ENCODE measurements around the gene CSNK2B. TPM values are rescaled to one million over a fixed set of nuclear protein-coding genes. Genes with fewer than 3 reads are reported as not detected.

The CSNK2B gene
- total RNA-seq, 1 donor from 2014 or later: 108 TPM

DNA sequence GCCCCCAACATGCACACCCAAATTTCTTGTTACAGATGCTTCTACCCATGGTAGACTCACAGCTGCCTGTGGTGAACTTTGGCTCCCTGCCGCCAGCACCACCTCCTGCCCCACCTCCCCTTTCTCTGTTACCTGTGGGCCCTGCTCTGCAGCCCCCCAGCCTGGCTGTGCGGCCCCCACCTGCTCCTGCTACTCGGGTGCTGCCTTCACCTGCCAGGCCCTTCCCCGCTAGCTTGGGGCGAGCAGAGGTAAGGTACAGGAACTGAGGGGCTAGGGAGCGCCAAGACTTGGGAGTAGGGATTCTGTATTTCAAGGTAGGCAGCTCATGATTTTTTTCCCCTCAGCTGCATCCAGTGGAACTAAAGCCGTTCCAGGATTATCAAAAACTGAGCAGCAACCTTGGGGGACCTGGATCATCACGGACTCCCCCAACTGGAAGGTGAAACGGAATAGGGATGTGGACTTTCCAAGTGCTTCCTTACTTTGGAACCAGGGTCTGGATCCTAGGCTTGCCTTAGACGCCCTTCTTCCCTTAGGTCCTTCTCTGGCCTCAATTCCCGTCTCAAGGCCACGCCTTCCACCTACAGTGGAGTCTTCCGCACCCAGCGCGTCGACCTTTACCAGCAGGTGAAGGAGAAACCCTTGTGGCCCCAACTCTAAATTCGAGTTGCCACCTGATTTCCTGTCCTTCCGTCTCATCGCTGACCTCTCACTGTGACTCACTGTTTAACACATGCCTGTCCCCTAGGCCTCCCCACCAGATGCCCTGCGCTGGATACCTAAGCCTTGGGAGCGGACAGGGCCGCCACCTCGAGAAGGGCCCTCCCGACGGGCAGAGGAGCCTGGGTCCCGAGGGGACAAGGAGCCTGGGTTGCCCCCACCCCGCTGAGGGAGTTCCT lies 28.9 kb upstream of the CSNK2B start:
- no peak for DNase-seq (ENCODE audit: low spot score)

DNA sequence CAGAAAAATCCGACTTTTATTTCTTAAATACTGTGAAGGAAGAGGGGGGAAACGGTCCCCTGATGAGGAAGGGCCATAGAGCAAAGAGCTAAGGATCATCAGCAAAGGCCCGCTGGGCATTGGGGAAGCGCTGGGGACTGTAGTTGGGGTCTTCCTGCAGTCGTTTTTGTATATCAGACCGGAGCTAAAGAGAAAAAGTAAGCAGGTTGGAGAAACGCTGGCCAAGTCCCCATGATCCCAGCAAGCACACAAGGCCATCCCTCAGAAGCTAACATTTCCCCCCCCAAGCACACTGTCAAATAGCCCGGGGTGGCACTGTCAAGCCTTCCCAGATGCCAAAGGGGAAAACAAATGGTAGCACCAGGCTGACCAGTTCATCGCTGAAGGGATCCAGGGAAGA lies 26.8 kb upstream of the CSNK2B start:
- DNase-seq (ENCODE audit: low spot score): no peak

DNA sequence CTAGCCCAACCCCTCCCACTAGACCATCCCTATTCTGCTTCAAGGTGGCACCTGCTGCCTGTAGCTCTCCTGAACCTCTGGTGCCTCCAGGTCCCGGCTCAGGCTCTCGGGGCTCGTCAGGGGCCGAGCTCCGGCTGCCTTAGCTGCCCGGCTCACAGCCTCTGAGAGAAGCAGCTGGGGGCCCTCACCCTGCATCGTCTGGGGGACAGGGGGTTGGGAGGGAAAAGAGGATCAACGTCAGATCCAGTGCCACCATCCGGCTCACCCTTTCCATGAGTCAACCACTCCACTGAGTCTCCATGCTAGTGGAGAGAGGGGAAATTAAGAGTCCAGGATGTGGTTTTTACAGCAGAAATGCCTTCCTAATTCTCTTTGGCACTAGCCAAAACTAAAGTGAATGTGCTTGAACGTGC lies 26.4 kb upstream of the CSNK2B start:
- DNase-seq (ENCODE audit: low spot score): no peak

DNA sequence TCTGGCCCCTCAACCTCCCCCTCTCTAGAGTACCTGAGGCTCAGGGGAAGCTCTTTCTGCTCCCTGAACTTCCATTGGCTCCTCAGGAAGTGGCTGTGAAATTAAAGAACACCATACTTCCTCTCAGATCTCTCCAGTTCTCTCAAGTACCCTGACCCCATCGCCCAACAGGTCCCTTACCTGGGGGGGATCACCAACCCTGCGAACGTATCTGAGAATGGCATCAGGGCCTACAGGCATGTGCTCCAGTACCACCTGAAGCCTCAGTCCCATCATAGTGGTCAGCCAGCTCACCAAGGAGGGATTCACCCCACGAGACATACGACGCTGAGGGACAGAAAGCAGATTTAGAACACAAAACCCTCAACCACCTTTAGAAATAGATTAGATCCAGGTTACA lies 25.3 kb upstream of the CSNK2B start:
- DNase-seq (ENCODE audit: low spot score): no peak

DNA sequence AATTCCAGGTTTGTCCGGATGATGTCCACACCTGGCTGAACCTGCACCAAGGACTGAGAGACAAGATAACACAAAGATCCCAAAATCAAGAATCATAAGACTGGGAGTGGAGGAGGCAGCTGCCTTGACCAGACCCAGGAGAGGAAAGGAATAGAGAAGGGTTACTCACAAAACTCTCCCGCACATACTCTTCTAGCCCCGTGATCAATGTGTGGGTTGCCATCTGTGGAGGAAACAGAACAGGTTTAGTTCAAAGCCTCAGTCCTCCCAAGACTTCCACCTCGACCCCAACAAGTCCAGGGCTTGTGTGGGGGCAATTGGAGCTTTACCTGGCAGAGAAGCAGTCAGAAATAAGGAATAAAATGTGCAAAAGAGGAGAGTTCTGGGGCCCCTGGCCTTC lies 24.5 kb upstream of the CSNK2B start:
- no peak for DNase-seq (ENCODE audit: low spot score)

DNA sequence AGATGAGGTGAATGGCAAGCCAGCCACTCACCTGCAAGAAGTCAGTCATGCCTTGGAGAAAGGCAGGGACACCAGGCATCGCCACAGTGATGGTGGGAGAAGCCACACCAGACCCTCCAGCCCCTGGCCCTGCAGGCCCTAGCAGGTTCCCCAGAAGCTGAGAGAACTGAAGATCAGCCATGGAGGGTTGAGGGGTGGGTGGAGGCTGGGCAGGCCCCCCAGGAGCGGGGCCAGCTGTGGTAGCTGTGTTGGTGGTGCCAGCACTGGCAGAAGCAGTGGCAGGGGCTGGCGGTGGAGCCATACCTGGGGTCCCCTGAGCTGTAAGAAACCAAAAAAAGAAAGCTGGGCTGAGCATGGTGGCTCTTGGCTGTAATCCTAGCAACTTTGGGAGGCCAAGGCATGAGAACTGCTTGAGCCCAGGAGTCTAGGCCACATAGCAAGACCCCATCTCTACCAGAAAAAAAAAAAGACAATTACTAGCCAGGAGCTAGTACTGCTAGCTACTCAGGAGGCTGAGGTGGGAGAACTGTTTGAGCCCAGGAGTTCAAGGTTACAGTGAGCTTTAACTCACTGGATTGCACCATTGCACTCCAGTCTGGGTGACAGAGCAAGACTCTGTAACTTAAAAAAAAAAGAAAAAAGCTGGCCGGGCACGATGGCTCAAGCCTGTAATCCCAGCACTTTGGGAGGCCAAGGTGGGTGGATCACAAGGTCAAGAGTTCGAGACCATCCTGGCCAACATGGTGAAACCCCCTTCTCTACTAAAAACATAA lies 22.9 kb upstream of the CSNK2B start:
- DNase-seq (ENCODE audit: low spot score): no peak

DNA sequence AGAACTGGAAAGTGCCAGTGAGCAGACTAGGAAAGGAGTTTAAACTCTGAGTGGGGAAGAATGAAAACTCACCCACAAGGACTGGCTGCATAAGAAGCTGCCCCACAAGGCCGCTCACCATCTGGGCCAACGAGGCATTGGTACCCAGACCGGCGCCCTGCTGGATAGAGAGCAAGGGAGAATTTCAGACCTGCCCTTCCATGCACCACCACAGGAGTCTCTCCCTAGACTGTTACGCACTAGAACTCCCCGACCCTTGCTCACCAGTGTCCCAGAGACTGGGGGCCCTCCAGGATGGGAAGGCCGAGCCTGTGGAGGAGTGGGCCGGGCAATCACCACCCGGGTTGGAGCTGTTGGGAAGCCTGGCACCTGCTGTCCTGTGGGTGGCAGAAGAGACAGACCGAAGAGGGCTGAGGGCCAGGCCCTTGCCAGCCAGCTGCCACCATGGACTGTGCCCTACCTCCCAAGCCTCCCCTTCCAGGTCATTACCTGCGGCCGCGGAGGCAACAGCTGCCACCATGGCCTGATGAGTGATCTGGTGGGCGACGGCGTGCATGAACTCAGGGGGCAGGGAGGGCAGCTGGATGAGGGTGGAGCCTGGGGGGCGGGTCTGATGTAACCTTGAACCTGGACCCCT lies 21.9 kb upstream of the CSNK2B start:
- DNase-seq (ENCODE audit: low spot score): no peak

DNA sequence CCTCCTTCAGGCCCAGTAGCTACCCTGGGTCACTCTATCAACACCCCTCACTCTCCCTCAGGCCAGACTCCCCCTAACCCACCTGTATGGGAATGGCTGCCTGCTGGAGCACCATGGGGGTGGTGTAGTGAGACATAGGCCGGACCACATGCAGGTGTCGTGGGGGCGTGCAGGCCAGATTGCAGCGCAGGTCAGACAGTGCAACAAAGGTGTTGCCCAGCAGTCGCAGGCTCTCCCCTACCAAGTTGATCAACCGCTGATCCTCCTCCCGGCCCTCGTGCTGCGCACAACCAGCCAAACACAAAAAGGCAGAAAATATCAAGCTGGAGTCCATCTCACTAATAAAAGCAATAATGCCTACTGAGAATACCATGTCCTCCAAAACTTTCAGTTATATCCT lies 20.6 kb upstream of the CSNK2B start:
- no peak for DNase-seq (ENCODE audit: low spot score)

DNA sequence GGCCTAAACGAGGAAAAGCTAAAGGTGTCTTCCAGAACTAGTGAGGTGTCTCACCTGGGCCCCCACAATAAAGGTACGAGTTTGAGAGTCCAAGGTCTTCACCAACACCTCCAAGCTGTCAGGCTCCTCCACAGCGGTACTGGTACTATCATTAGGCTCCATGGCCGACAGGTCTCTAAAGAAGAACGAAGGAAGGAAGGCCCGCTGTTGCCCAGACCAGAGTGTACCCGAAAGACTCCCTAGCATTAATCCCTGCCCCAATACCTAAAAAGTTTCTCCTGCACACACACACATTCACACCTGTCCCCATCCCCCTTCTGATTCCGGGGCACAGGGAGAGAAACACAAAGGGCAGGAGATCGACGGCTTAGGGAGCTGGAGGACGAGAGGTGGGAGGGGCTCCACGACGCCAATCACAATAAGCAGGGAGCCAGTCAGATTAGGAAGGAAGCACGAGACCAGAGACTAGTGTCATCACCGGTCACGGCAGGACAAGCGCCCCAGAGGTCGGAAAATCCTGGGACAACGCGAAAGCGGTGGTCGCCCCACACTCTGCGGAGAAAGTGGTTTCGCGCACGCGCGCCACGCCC lies 14.2 kb upstream of the CSNK2B start:
- DNase-seq (ENCODE audit: low spot score): no peak

DNA sequence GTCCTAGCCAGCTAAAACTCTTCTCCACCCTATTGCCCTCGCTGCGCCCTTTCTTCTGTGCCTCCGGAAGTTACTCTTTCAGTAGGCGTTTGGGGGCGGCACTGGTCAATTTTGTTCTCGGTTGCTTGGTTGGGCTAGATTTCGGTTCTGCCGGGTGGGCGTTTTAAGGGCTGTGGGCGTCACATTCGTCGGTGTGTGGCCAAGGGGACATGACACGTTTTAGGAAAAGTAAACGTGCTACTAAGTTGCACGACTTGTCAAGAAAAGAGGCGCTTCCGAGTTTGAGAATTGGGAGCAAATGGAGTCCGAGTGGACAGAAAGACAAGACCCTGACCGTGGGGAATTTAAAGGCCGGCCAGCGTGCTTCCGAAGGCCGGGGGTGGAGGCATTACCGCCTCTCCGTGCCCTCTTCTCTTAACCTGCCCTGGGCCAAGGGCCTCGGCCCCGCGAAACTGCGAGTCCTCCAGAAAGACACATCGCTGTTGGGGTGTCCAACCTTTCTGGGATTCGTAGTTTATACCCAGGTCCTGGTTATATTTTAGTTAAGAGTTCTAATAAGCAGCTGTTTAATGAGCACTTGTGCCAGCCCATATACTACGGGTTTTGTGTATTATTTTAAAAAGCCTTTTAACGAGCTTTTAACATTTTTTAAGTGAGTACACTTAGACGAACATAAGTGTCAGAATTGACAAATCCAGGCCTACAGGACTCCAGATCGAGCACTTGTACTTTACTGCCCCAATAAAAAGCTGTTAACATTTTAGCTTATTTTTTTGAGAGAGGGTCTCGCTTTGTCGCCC lies 12.8 kb upstream of the CSNK2B start:
- peak; percentile 90 for DNase-seq (ENCODE audit: low spot score)

DNA sequence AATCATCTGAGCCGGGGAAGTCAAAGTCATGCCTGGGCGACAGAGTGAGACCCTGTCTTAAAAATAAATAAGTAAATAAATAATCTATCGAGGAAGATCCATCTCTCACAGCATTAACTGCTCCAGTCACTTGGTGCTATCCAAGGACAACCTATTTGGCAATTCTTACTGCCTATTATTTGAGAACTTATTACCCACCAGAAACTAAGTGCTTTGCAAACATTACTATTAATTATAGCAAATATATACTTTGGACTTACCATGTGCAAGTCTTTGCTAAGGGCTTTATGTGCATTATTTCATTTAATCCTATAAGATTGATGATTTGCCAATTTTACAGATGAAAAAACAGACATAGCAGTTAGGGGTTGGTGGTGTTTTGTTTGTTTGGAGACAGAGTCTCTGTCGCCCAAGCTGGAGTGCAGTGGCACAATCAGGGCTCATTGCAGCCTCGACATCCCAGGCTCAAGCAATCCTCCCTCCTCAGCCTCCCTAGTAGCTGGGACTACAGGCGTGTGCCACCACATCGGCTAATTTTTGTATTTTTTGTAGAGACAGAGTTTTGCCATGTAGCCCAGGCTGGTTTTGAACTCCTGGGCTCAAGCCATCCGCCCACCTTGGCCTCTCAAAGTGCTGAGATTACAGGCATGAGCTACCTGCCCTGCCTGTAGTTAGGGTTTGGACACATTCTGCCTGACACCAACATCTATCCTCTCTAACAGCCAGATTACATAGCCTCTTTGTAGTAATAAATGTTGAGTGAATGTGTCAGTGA lies 11.1 kb upstream of the CSNK2B start:
- DNase-seq (ENCODE audit: low spot score): no peak

DNA sequence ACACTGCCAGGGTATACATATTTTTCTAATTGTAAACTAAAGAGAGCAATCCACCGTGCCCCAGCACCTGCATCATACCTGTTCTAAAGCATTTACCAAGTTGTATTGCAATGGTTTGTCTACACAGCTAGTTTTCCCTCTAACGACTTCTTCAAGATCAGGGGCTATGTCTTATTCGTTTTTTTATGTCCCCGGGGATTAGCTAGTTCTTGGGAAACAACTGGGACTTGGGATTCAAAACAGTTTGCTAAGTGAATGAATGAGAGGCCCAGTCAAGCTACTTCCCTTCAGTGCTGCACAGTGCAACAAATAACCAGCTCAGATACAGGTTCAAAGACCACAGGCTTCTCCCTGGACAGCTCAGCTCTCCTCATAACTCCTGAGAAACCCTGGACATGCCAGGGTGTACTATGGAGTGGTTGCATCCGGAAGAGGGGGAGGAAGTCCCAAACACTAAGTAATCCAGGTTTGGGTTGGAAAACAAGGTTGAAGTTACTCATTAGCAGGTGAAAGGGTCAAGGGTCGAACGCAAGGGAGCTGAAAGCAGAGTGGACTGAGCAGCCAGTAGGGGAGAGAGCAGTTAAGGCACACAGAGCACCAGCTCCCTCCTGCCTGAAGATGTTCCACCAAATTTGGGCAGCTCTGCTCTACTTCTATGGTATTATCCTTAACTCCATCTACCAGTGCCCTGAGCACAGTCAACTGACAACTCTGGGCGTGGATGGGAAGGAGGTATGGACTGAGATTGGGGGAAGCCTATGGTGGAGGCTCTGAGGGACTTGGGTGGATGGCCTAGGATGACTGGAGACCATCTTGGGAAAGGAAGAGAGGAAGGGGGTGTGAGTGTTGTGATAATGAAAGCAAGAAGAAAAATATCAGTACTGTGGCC lies 10.3 kb upstream of the CSNK2B start, which contains the start of gene APOM:
Gene APOM, plus strand, starts transcription at position 546 of the 889 bp plus-strand sequence. Its CDS starts 73 bp downstream, at position 619.
- no peak for DNase-seq (ENCODE audit: low spot score)

DNA sequence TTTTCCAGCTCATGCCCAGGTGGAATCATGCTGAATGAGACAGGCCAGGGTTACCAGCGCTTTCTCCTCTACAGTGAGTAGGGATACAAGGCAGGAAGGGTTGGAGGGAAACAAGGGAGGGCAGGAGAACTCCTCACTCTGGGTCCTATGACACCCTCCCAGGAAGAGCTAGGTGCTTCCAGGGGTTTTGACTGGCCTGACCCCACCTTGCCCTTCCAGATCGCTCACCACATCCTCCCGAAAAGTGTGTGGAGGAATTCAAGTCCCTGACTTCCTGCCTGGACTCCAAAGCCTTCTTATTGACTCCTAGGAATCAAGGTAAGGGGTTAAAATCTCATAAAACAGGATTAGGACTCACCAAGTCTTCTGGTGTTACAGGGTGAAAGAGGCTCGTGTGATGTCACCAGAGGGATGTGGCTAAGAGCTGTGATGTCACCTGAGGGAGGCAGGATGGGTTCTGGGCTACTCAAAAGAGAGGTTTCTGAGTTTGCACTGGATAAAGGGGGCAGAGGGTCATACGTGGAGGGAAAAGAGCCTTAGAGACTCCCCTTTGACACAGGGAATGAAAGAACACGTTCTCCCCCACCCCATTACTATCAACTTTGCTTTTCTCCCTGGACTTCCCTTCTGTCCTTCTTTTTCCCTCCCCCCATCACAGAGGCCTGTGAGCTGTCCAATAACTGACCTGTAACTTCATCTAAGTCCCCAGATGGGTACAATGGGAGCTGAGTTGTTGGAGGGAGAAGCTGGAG lies 8.3 kb upstream of the CSNK2B start:
- DNase-seq (ENCODE audit: low spot score): no peak

DNA sequence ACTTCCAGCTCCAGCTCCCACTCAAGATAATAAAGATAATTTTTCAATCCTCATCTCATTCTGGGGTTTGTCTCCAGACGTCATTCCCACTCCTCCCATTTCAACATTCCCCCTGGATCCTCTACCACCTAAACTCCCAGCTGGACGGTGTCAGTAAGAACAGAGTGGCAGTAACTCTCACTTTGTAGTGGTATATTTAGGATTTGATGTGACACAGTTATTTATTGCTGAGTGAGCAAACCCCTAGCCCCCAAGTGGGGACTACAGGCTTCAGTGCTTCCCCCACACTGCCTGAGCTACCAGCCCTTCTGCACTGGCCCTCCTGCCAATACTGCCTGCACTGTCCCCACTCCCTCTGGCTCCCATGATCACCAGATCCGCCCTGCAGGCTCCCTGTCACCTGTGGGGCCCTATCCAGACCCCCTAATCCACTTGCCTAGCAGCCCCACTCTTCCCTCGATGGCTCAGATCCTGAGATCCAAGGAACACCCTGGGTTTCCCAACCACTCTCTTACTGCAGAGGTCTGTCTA lies 7.7 kb upstream of the CSNK2B start:
- no peak for DNase-seq (ENCODE audit: low spot score)

DNA sequence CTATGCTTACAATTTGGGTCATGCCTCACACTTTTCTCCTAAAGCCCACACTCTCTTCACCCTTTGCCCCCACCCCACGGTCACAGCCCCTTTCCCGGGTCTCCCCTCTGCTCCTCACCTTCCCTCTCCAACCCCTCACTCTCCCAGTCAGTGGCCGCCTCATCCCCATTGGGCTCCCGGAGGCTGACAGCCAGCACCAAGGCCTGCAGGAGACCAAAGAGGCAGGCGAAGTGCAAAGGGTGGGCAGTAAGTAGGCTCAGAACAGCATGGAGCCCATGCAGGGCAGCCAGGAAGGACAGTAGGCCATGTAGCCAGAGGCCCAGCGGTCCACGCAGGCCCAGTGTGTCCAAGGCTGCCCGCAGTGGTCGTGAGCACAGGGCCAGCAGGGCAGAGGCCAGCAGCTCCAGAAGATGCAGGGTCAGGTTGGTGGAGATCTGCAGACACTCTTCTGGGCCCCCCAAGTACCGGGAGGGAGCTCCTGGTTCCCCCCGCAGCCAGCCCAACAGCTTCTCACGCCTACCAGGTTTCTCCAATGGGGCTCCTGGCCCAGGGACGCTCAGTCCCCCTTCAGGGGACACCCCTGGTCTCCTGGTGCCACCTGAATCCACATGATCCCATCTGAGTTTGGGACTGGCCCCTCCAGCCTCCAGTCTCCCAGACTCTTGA lies 6.8 kb upstream of the CSNK2B start:
- DNase-seq (ENCODE audit: low spot score): no peak

DNA sequence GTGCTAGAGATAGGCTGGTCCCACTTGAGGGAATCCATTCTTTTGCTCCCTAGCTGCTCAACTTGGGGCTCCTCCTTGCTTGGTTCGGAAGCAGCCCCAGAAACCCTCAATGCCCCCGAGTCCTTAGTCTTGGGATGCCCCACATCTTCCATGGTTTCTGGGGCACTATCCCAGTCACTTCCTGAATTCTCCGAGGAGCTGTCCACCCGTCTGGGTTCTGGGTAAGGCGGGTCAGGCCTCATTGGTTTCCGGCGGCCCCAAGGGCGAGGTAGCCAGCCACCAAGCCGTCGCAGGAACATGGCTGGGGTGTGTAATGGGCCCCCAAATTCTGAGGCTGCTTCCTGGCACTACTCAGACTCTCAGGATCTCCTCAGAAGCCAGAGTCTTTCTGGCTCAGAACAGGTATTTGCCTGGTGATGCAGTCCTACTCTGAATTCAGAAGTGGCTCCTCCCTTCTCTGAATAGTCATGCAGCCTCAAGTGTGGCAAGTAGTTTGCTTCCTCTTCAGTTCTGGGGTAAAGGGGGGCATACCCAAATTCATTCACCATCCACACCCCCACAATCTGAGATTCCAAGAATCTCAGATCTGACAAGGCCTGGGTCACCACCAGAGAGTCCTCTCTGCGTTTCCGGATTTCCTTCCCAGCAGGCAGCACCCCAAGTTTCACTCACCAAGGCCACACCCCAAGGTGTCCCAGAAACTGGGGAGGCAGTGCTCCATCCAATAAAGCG lies 6.1 kb upstream of the CSNK2B start:
- no peak for DNase-seq (ENCODE audit: low spot score)
